Bone marrow (tissue), 2 donors: ENCODE results near the gene UBE2D2.
A peak's percentile ranks its signal among the peaks of the same experiment; 100 is the strongest.

Experiments used
- DNase-seq, 2 donors: peaks; one replicate each; lab custom pipeline; 2025; lab: John Stamatoyannopoulos, UW

Gene UBE2D2

DNA sequence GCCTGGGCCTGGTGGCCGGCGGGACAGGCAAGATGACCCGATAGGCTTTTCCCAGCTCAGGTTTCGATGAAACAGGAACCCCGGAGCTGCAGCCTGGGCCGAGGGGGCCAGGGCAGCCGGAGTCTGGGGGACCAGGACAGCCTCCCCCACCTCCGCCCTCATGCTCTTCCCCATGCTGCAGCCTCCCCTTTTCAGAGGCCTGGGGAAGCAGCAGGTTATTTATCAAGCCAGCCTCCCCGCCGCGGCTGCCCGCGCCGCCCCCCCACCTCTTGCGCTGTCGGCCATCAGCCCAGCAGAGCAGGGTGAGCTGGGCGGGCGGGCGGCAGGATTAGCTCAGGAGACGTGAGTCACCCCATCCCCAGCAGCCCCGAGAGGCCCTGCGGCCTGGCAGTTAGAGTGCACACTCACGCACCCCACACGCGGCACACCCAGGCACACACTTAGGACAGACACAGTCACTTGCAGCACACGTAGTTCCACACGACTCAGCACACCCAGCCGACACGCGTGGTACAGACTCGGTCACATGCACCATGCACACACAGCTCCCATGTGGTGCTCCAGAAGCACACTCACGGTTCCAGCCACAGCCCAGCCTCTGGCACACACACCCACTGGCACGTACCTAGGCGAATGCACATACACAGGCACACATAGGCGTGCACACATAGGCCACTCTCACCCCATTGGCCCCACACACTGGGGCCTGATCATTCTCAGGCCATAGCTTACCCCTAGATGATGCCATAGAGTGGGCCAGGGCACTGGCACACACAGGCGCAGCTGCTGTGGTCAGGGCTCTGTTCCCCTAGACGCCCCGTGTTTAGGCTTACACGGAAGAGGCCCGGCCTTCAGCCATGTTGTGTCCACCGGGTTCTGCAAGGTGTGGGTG lies 100.0 kb downstream of the UBE2D2 start:
- peak; percentile 58 to 92 for DNase-seq

DNA sequence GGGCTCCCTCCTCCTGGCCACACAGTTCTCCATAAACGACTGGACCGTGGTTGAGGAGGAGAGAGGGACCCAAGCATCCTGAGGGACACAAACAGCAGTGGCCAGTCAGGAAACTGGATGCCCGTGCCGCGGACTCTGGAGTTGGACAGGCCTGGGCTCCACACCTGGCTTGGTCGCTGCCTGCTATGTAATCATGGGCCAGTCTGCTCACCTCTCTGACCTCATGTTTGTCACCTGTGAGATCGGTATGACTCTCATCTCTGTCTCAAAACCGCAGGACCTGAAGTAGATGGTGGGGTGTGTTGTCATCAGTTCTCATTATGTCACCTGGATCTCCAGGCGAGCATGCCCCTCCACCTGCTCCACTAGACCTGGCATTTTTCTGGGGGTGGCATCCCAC lies 101.5 kb downstream of the UBE2D2 start:
- DNase-seq = no peak

DNA sequence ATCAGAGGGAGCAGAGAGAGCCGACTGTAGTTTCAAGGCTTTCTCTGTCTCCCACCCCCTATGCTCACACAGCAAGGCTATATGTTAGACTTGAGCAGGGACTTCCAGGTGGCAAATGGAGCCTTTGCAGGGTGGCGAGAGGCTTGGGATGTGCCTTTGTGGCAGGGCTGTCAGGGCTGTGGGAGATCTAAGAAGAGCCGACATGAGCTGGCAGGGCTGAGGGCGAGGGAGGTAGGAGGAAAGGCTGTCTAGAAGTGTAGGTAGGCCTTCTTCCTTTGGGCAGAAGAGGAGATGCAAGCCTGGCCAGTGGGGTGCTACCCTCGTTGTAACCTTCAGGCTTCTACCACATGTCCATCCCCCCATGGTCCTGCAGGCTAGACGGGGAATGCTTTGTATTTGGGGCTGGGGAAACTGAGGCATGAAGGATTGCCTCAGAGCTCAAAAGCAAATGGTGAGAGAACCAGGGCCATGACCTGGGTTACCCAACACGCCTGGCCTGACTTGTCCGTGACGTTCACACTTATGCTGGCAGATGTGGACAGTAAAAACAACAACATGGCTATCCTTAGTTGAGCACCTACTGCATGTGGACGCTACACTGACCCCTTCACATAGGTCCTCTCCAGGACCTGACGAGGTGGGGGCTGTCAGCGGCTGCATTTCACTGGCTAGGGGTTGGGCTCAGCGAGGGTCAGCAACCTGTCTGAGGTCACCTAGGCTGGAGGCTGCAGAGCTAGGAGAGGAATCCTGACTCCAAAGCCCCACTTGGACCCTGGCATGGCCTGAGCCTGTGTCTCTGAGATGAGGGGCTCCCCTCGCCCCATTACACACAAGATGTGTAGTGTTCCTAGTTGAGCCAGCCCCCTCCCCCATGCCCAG lies 102.3 kb downstream of the UBE2D2 start:
- no peak for DNase-seq

- peak in 1 of 2 donors; percentile 57 for DNase-seq
Measured at GRCh38 chr5:139664086-139664693, 103.1 kb downstream of the UBE2D2 start.

- DNase-seq = no peak
Measured at GRCh38 chr5:139664727-139665351, 103.7 kb downstream of the UBE2D2 start.

DNA sequence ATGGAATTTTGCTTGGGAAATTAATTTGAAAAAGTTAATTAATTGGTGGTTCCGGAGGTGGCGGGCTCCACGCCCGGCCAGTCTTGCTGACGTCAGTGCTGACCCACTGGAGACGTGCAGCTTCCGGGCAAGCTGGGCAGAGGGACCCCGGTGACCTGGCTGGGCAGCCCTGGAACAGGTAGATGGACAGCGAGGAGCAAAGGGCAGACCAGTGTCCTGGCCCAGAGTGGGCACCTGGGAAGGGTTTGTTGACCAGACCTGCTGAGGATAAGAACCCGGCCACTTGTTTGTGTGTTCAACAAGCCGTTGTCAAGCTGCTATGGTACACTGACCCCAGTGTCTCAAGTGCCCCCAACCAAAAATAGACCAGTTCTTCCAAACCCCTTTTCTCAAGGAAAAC lies 104.5 kb downstream of the UBE2D2 start:
- DNase-seq = no peak

GRCh38 chr5:139666551-139666950 lies 105.4 kb downstream of the UBE2D2 start:
- no peak for DNase-seq

GRCh38 chr5:139667001-139667729 lies 106.0 kb downstream of the UBE2D2 start:
- DNase-seq = no peak

DNA sequence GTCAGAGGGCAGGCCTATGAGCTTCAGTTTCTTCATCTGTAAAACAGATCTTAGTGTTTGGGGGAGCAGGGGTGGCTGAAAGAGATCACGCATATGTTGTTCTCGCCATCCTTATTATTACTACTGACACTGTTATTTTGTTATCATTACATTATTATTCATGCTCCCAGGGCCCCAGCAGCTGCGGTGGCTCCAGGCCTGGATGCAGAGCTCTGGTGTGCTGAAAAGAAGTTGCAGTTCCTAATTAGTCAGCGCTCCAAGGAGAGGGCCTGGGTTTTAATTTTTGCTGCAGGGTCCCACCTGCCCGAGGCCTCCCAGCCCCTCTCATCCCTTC lies 106.6 kb downstream of the UBE2D2 start:
- no peak for DNase-seq

- peak; percentile 21 to 56 for DNase-seq
Measured at GRCh38 chr5:139668064-139668880, 107.1 kb downstream of the UBE2D2 start.

GRCh38 chr5:139668924-139669661 lies 108.0 kb downstream of the UBE2D2 start:
- DNase-seq = no peak

DNA sequence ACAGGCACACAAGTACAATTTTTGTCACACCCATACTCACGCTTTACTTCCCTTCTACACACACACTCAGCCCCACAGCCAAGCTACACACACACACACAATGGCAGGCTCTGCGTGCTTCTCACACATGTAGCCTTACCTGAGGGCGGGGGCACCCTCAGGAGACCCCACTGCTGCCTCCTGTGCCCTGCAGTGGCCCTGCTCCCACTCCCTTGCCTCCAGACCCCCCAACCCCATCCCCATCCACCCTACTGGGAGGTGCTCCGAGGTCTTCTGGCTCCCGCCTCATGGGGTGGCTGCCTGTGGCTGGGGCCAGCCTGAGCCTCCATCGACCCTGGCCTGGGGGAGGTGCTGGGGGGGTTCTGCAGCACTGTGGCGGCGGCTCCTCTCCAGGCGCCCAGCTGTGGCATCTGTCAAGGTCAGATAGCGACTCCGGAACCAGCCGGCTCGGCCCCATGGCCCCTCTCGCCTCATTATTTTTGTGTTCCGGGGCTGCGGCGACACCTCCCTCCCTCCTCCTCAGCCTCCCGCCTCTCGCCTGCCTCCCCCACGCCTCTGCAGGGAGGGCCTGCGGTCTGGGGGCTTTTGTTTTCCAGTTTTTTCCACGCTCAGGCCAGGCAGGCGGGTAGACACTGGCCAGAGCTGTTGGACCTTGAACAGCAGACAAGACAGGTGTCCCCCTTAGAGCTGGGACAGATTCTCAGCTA lies 108.7 kb downstream of the UBE2D2 start:
- peak in 1 of 2 donors; percentile 94 for DNase-seq

DNA sequence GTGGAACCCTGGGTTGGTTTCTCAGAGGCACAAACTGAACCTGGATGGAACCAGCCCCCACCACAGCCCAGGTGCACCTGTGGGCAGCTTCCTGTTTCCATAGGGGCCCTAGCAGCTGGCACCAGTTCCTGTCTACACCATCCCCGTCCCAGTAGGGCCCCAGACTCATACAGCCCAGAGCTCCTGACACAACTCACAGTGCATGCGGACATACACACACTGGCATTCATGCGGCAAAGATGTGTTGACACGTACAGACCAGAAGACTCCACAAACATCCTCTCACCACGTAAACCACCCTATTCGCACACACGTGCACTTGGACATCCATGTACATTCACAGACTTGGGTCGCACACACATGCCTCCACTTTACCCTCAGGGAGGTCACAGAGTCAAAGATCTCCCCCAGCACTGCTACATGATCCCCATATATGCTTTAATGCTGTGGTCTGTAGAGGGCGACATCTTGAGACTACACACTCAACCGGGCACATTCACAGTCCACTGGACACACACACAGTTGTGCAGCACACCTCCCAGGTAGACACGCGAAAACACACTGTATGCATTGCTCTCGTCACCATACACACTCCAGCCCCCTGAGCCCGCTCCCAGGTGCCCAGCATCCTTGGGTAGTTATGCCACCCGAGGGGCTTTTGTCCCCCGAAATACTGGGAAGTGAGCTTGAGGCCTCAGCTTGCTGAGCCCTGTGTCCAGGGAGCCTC lies 109.4 kb downstream of the UBE2D2 start:
- DNase-seq = peak in 1 of 2 donors; percentile 93

GRCh38 chr5:139671096-139671841 lies 110.1 kb downstream of the UBE2D2 start:
- no peak for DNase-seq

- no peak for DNase-seq
Measured at GRCh38 chr5:139675213-139675612, 114.1 kb downstream of the UBE2D2 start.

DNA sequence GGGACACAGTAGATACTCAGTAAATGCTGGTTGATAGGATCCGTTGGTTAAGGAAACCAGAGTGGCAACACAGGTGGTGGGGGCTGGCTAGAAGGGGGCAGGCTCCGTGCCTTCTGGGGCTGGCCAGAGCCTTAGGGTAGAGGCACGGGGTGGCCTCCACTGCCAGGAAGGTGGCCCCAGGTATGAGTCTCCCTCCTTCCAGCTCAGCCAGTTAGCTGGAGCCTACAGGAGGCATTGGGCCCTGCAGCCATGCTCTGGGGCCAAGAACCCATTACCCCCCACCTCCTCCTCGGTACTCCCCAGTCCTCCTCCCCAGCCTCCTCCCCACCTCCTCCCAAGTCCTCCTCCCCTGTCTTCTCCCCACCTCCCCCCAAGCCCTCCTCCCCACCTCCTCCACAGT lies 114.7 kb downstream of the UBE2D2 start:
- DNase-seq = no peak

DNA sequence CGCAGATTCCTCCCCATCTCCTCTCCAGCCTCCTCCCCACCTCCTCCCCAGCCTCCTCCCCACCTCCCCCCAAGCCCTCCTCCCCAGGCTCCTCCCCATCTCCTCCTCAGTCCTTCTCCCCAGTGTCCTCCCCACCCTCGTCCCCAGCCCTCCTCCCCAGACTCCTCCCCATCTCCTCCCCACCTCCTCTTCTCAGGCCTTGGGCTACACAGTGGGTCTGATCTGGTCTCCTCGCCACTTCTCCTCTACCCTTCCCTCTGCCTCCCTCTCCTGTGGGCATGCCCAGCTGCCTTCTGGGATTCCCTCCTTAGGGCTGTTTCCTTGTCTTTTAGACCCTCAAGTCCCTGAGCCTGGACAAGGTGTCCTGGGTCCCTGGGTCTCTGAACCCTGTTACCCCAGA lies 115.3 kb downstream of the UBE2D2 start:
- DNase-seq = no peak
